GM20000 (cell line): Measurements from ENCODE around the gene ZNRD2.

Source experiments
- DNase-seq: peaks from one replicate; pipeline ENCODE4 v3.0.0; 2012; ENCODE audit warnings: low spot score
- TF ChIP-seq, protein P1 (sequence below): IDR thresholded peaks from 2 replicates; pipeline ENCODE4 v1.5.1; 2012; ENCODE audit warnings: mild to moderate bottlenecking, control low read depth; ENCODE audit errors: extremely low read depth, missing control alignments

The ZNRD2 gene

GRCh38 chr11:65548395-65548794, 21.9 kb upstream of the ZNRD2 start:
- TF ChIP-seq, protein P1, sequence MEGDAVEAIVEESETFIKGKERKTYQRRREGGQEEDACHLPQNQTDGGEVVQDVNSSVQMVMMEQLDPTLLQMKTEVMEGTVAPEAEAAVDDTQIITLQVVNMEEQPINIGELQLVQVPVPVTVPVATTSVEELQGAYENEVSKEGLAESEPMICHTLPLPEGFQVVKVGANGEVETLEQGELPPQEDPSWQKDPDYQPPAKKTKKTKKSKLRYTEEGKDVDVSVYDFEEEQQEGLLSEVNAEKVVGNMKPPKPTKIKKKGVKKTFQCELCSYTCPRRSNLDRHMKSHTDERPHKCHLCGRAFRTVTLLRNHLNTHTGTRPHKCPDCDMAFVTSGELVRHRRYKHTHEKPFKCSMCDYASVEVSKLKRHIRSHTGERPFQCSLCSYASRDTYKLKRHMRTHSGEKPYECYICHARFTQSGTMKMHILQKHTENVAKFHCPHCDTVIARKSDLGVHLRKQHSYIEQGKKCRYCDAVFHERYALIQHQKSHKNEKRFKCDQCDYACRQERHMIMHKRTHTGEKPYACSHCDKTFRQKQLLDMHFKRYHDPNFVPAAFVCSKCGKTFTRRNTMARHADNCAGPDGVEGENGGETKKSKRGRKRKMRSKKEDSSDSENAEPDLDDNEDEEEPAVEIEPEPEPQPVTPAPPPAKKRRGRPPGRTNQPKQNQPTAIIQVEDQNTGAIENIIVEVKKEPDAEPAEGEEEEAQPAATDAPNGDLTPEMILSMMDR, result no peak
- no peak for DNase-seq

DNA sequence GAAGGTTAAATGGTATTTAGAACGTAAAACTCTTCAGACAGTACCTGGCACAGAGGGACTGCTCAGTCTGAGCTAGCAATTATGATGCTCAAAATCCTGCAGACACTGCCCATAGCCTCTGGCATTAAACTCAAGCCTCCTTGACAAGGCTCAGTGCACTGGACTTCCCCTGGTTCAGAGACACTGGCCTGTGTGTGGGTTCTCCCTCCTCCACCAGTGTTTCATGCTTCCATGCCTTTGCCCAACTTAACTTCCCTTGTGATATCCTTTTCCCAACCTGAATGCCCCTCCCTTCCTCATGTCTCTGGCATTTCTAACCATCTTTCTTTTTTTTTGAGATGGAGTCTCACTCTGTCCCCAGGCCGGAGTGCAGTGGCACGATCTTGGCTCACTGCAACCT, 21.2 kb upstream of the ZNRD2 start:
- DNase-seq, result no peak

GRCh38 chr11:65551572-65552387, 18.5 kb upstream of the ZNRD2 start:
- TF ChIP-seq, protein P1, result peak; percentile 83
- DNase-seq, result peak; percentile 81

More for the DNA sequence above, 21.2 kb upstream of the ZNRD2 start:
- TF ChIP-seq, protein P1, result no peak

GRCh38 chr11:65552388-65552951, 17.8 kb upstream of the ZNRD2 start:
- TF ChIP-seq, protein P1, result no peak
- no peak for DNase-seq

DNA sequence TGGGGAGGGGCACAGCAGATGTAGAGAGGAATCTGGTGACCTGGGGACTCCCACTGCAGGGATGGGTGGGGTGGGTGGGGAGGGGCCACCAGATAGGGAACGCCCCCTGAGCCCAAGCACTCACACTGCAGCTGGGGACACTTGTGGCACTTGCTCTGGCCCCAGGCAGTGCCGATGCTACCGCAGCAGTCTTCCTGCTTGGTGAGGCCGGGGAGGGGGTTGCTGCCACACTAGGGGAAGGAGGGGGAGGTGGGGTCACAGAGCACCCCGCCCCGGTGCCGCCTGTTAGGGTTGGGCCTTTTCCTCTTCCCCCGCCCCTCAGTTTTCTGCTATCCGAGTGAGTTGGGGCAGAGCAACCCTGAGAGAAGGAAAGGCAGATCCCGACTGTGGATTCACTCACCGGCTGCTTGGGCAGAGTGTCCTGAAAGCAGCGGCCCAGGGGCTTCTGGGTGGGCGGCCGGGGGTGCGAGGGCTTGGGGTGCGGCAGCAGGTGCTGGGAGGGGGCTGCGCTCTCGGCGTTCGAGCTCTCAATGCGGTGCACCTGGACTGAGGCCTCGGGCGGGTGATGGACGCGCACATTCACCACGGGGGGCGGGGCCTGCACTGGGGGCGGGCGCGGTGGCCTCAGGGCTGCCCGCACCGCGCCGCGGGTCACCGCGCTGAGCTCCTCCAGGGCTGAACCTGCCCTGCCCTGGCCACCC, 16.8 kb upstream of the ZNRD2 start:
- TF ChIP-seq, protein P1, result no peak
- DNase-seq, result peak; percentile 71

GRCh38 chr11:65554057-65554818, 16.0 kb upstream of the ZNRD2 start:
- TF ChIP-seq, protein P1, result no peak
- DNase-seq, result no peak
